B cell (primary cell): ENCODE measurements around the gene B3GALT2. TPM values are rescaled to one million over a fixed set of nuclear protein-coding genes. Genes with fewer than 3 reads are reported as not detected.

Experiments used
- polyA plus RNA-seq: library from polyadenylated mRNA; depleted of rRNA; stranded (reverse); fragments of >200 nt; gene quantifications from 2 replicates; pipeline ENCODE4 v1.2.3, GENCODE V29; 2012
- small RNA-seq: library from RNA; depleted of rRNA; stranded (forward); fragments of <200 nt; gene quantifications from one replicate; pipeline ENCODE3, GENCODE V24; 2012; ENCODE audit warnings: low replicate concordance, low read depth; ENCODE audit not compliant: insufficient read length
- total RNA-seq, 2 donors: library from RNA; stranded (reverse); fragments of 120-200 nt in 1 of 2; gene quantifications; 1 replicate in 1 of 2; 2 replicates in 1 of 2; pipeline versions ENCODE4 v1.2.3 to v1.2.4, GENCODE V29; 2013 to 2022

The B3GALT2 gene
- total and polyA plus RNA-seq, 2 donors (not counting 1 experiment from before 2014, with no cell fraction given) = 0.07 TPM; not detected in 1

Small RNA genes within 50 kb of the gene (small RNA-seq; reads per million reads assigned to genes)
- gene MIR1278 = not detected

Other genes starting within 250 kb of the B3GALT2 start
- 31.5 and 32.9 TPM in 2 replicates for gene UCHL5, start 127.3 kb downstream of the B3GALT2 start, total RNA-seq
- gene UCHL5, start 127.3 kb downstream of the B3GALT2 start, polyA plus RNA-seq = 7.8 and 10.6 TPM in 2 replicates
- 66.4 and 78.2 TPM in 2 replicates for gene RO60, start 127.0 kb downstream of the B3GALT2 start, total RNA-seq
- gene RO60, start 127.0 kb downstream of the B3GALT2 start, polyA plus RNA-seq = 8.2 and 11.6 TPM in 2 replicates
- gene GLRX2, start 81.2 kb downstream of the B3GALT2 start, total RNA-seq = 12.9 and 13.9 TPM in 2 replicates
- 2.7 and 4.6 TPM in 2 replicates for gene GLRX2, start 81.2 kb downstream of the B3GALT2 start, polyA plus RNA-seq
- gene CDC73, start 64.6 kb downstream of the B3GALT2 start, total RNA-seq = 71.7 and 77.2 TPM in 2 replicates
- 6.1 and 11.6 TPM in 2 replicates for gene CDC73, start 64.6 kb downstream of the B3GALT2 start, polyA plus RNA-seq